ENCODE data around the gene PDLIM5. TPM values are rescaled to one million over a fixed set of nuclear protein-coding genes. Genes with fewer than 3 reads are reported as not detected.
A peak's percentile ranks its signal among the peaks of the same experiment; 100 is the strongest.

Gene PDLIM5
- total and polyA plus RNA-seq, 4 donors, result 64.4 to 762 (median 228) TPM

DNA sequence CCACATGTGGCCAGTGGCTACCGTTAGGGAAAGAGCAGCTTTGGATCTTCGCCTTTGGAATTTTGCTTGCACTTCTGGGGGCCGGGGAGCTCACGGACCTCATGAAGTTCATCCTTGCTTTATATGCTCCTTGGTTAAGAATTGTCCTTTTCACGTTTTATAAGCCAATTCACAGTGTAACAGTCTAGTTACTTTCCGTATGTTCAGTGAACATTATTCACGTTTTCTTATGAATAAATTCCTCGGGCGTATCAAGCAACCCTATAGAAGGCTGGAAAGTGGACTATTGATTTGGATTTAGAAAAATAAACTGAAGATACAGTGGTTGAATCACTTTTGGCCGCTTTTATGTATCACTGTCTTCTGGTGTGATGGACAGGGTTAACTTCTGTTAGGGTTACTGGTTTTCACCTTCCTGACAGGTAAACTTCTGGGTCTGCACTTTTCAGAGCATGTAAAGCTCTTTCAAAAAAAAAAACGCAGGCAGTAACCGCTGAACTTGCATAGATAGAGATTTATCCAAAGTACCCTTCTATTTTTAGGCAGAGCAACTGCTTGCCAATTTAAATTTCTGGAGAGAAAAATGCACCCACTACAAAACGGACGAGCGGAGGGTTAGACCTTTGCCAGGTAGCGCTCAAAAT is 569 bp upstream of the PDLIM5 start:
- WGBS, 2 donors, result 2% methylated on average over 16 of the region's 16 CpGs
- peak overlapping the region in 1 of 2 donors; percentile 35 for H3K27ac ChIP-seq (ENCODE audit: low read depth in 1 of 2, low read length in 2 of 2)
- intact Hi-C loops (cut with DNase I), result loop anchor here (5.0 kb wide), 2 partner anchors 131 to 141 kb away; no protein-coding TSS in a partner anchor

GRCh38 chr4:94452476-94453371 is 982 bp downstream of the PDLIM5 start:
- 0 to 1% methylated on average over 26 of the region's 26 CpGs for WGBS, 2 donors
- peaks cover 0 to 2% of the 10 kb centered on the region in 2 donors for H3K4me1 ChIP-seq (ENCODE audit: control insufficient read depth in 1 of 2, insufficient read depth in 2 of 2, low read length in 2 of 2)
- peak overlapping the region; percentile 86 to 95 for H3K27ac ChIP-seq (ENCODE audit: low read depth in 1 of 2, low read length in 2 of 2)
- H3K9me3 ChIP-seq (ENCODE audit: control insufficient read depth, low read length), result no peaks in the 10 kb centered on the region
- H3K27me3 ChIP-seq (ENCODE audit: control insufficient read depth in 1 of 2, insufficient read depth in 2 of 2, low read length in 1 of 2), result no peaks in the 10 kb centered on the region
- H3K36me3 ChIP-seq (ENCODE audit: control insufficient read depth in 1 of 2, insufficient read depth in 2 of 2, low read length in 1 of 2), result peaks cover 0 to 2% of the 10 kb centered on the region in 2 donors
- ATAC-seq (ENCODE audit: low FRiP score), result peak; percentile 91
- DNase-seq, result peak; percentile 90 to 95
- H3K4me3 ChIP-seq (ENCODE audit: low read length in 2 of 2), result peak overlapping the region; percentile 64 to 88
- intact Hi-C loops (cut with DNase I), result loop anchor here (5.0 kb wide), 2 partner anchors 130 to 140 kb away; no protein-coding TSS in a partner anchor

More for the DNA sequence above, 569 bp upstream of the PDLIM5 start:
- H3K27me3 ChIP-seq (ENCODE audit: control insufficient read depth in 1 of 2, insufficient read depth in 2 of 2, low read length in 1 of 2), result no peaks in the 10 kb centered on the region
- H3K4me1 ChIP-seq (ENCODE audit: control insufficient read depth in 1 of 2, insufficient read depth in 2 of 2, low read length in 2 of 2), result peaks cover 0 to 2% of the 10 kb centered on the region in 2 donors
- H3K36me3 ChIP-seq (ENCODE audit: control insufficient read depth in 1 of 2, insufficient read depth in 2 of 2, low read length in 1 of 2), result no peaks in the 10 kb centered on the region
- no peak for ATAC-seq (ENCODE audit: low FRiP score)
- no peaks in the 10 kb centered on the region for H3K9me3 ChIP-seq (ENCODE audit: control insufficient read depth, low read length)
- DNase-seq, result no peak
- H3K4me3 ChIP-seq (ENCODE audit: low read length in 2 of 2), result peak overlapping the region; percentile 60 to 65

DNA sequence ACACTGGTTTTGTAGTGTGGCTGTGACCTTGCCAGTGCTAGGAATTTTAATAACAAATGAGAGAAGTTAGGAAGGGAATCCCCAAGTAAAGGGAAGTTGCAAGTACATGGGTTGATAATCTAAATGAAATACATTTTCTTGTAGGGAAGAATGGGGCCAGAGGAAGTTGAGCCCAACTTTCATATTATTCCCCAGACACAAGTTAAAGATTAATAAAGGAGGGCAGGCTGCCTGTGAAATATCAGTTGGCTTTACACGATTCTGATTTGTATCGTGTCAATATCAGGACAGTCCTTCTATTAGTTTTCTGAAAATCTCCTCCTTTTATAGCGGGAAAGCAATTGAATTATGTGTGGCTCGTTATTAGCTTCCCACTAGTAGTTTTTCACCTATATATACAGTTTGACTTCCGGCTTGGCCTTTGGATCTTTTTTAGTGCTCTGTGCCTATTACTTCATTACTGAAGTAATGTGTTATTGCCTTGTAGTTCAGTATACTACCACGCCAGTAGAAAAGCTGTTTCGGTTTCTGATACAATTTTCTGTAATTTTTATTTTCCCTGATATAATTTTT is 1.7 kb downstream of the PDLIM5 start:
- DNase-seq (no peak), ATAC-seq (ENCODE audit: low FRiP score) (no peak)
- H3K9me3 ChIP-seq (ENCODE audit: control insufficient read depth, low read length), result no peaks in the 10 kb centered on the region
- WGBS, 2 donors, result 3 to 6% methylated on average over 7 of the region's 7 CpGs
- H3K4me1 ChIP-seq (ENCODE audit: control insufficient read depth in 1 of 2, insufficient read depth in 2 of 2, low read length in 2 of 2), result peaks cover 0 to 4% of the 10 kb centered on the region in 2 donors
- peaks cover 0 to 2% of the 10 kb centered on the region in 2 donors for H3K36me3 ChIP-seq (ENCODE audit: control insufficient read depth in 1 of 2, insufficient read depth in 2 of 2, low read length in 1 of 2)
- H3K4me3 ChIP-seq (ENCODE audit: low read length in 2 of 2), result peak overlapping the region; percentile 61 to 88
- intact Hi-C loops (cut with DNase I), result loop anchor here (5.0 kb wide), 2 partner anchors 129 to 139 kb away; no protein-coding TSS in a partner anchor
- peak overlapping the region; percentile 12 to 52 for H3K27ac ChIP-seq (ENCODE audit: low read depth in 1 of 2, low read length in 2 of 2)
- H3K27me3 ChIP-seq (ENCODE audit: control insufficient read depth in 1 of 2, insufficient read depth in 2 of 2, low read length in 1 of 2), result no peaks in the 10 kb centered on the region

DNA sequence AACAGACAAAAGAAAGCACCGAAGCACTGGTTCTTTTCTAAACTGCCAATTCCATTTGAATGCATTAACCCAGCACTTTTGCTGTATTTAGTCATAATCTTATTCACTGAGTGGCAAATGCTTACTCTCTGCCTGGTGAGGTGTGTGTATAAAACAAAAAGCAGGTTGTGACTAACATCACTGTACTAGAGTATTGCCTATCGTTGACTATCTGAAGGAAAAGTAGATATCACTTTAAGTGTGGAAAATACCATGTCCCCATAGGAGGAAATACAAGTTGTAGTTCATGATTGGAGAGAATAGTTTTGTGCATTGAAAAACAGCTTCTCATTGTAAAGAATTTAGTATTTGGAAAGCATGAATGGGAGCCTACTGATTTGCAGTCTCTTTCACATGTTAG is 2.7 kb downstream of the PDLIM5 start:
- no peak for ATAC-seq (ENCODE audit: low FRiP score)
- intact Hi-C loops (cut with DNase I), result loop anchor here (2.0 to 5.0 kb wide), 3 partner anchors 44 to 138 kb away; no protein-coding TSS in a partner anchor
- Histone ChIP-seq H3K36me3 (ENCODE audit: control insufficient read depth in 1 of 2, insufficient read depth in 2 of 2, low read length in 1 of 2) (peaks cover 0 to 2% of the 10 kb centered on the region in 2 donors), H3K27ac (ENCODE audit: low read depth in 1 of 2, low read length in 2 of 2) (peak overlapping the region in 1 of 2 donors; percentile 36), H3K4me3 (ENCODE audit: low read length in 2 of 2) (peak overlapping the region; percentile 76 to 88), H3K27me3 (ENCODE audit: control insufficient read depth in 1 of 2, insufficient read depth in 2 of 2, low read length in 1 of 2) (no peaks in the 10 kb centered on the region), H3K9me3 (ENCODE audit: control insufficient read depth, low read length) (no peaks in the 10 kb centered on the region), H3K4me1 (ENCODE audit: control insufficient read depth in 1 of 2, insufficient read depth in 2 of 2, low read length in 2 of 2) (peaks cover 0 to 5% of the 10 kb centered on the region in 2 donors)
- no peak for DNase-seq
- 4% methylated on average over 2 of the region's 2 CpGs for WGBS, 2 donors

DNA sequence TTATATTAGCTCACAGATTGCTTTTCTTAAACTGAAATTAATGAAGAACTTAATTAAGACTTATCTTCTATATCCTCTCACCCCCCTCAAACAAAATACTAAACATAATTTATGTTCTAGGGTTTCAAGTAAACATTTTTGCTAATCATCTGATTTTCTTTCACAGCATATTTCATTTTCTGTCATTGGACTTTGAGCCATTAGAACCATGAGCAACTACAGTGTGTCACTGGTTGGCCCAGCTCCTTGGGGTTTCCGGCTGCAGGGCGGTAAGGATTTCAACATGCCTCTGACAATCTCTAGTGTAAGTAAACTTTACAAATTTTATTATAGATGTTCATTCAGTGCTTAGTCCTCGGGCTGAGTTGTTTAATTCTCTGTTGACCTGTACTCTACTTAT is 3.3 kb downstream of the PDLIM5 start:
- Histone ChIP-seq H3K4me3 (ENCODE audit: low read length in 2 of 2) (peak overlapping the region; percentile 21 to 51), H3K27me3 (ENCODE audit: control insufficient read depth in 1 of 2, insufficient read depth in 2 of 2, low read length in 1 of 2) (no peaks in the 10 kb centered on the region), H3K36me3 (ENCODE audit: control insufficient read depth in 1 of 2, insufficient read depth in 2 of 2, low read length in 1 of 2) (peaks cover 0 to 2% of the 10 kb centered on the region in 2 donors), H3K27ac (ENCODE audit: low read depth in 1 of 2, low read length in 2 of 2) (no peak overlapping the region), H3K9me3 (ENCODE audit: control insufficient read depth, low read length) (no peaks in the 10 kb centered on the region), H3K4me1 (ENCODE audit: control insufficient read depth in 1 of 2, insufficient read depth in 2 of 2, low read length in 2 of 2) (peaks cover 0 to 6% of the 10 kb centered on the region in 2 donors)
- 2 to 3% methylated on average over 3 of the region's 3 CpGs for WGBS, 2 donors
- intact Hi-C loops (cut with DNase I), result loop anchor here in 1 of 2 donors (2.0 to 5.0 kb wide), 2 partner anchors 42 to 44 kb away; no protein-coding TSS in a partner anchor
- DNase-seq (peak; percentile 85 to 92), ATAC-seq (ENCODE audit: low FRiP score) (no peak)

DNA sequence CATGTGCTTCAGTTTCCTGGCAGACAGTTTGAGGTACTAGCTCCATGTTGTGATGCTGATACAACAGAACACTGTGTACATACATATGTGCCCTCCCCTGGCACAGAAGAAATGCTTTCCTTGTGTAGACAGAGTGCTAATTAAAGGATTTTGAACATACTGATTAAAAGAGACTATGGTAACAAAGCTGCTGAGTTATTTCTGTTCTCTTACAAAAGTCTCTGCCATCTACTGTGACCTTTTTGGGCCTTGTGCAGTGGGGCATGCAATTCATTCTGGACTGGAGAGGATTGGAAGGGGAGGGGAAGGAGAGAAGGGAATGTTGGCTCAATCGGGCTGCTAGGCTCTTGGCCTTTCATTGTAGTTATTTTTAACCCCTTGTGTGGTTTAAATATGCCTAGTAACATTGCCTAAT is 6.0 kb downstream of the PDLIM5 start:
- peaks cover 0 to 8% of the 10 kb centered on the region in 2 donors for H3K4me1 ChIP-seq (ENCODE audit: control insufficient read depth in 1 of 2, insufficient read depth in 2 of 2, low read length in 2 of 2)
- H3K27ac ChIP-seq (ENCODE audit: low read depth in 1 of 2, low read length in 2 of 2), result peak overlapping the region in 1 of 2 donors; percentile 54
- no peaks in the 10 kb centered on the region for H3K27me3 ChIP-seq (ENCODE audit: control insufficient read depth in 1 of 2, insufficient read depth in 2 of 2, low read length in 1 of 2)
- DNase-seq (no peak), ATAC-seq (ENCODE audit: low FRiP score) (peak; percentile 45)
- intact Hi-C loops (cut with DNase I), result loop anchor here in 1 of 2 donors (5.0 kb wide), 1 partner anchor 40 kb away; no protein-coding TSS in a partner anchor
- peak overlapping the region in 1 of 2 donors; percentile 36 for H3K4me3 ChIP-seq (ENCODE audit: low read length in 2 of 2)
- H3K9me3 ChIP-seq (ENCODE audit: control insufficient read depth, low read length), result no peaks in the 10 kb centered on the region
- H3K36me3 ChIP-seq (ENCODE audit: control insufficient read depth in 1 of 2, insufficient read depth in 2 of 2, low read length in 1 of 2), result peaks cover 0 to 2% of the 10 kb centered on the region in 2 donors
- WGBS, 2 donors, result 0 to 4% methylated on average over 1 of the region's 1 CpG

DNA sequence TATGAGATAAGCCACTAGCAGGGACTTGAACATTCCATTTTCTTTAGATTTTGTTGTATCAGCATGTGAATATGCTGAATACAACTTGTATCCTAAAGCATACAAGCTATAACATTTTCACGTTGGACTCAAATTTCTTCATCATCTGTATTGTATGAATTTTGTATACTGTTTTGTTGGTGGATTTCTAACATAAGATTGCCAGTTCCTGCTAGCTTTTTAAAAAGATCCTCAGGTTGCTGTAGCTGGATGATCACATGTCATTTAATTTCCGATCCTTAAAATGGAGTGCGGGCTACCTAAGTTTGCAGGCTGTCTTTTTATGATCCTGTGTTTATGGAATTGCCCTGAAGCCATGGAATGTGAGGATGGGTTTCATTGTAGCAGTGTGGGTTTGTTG is 6.9 kb downstream of the PDLIM5 start:
- 24% methylated on average over 3 of the region's 3 CpGs for WGBS, 2 donors
- H3K27ac ChIP-seq (ENCODE audit: low read depth in 1 of 2, low read length in 2 of 2), result peak overlapping the region in 1 of 2 donors; percentile 43
- peak overlapping the region in 1 of 2 donors; percentile 16 for H3K4me3 ChIP-seq (ENCODE audit: low read length in 2 of 2)
- H3K27me3 ChIP-seq (ENCODE audit: control insufficient read depth in 1 of 2, insufficient read depth in 2 of 2, low read length in 1 of 2), result no peaks in the 10 kb centered on the region
- no peaks in the 10 kb centered on the region for H3K9me3 ChIP-seq (ENCODE audit: control insufficient read depth, low read length)
- DNase-seq (no peak), ATAC-seq (ENCODE audit: low FRiP score) (no peak)
- H3K4me1 ChIP-seq (ENCODE audit: control insufficient read depth in 1 of 2, insufficient read depth in 2 of 2, low read length in 2 of 2), result peaks cover 0 to 8% of the 10 kb centered on the region in 2 donors
- peaks cover 0 to 2% of the 10 kb centered on the region in 2 donors for H3K36me3 ChIP-seq (ENCODE audit: control insufficient read depth in 1 of 2, insufficient read depth in 2 of 2, low read length in 1 of 2)
- intact Hi-C loops (cut with DNase I), result loop anchor here in 1 of 2 donors (5.0 kb wide), 1 partner anchor 39 kb away; no protein-coding TSS in a partner anchor
